Lower leg skin (tissue), 3 donors: ENCODE results near the gene LRTM2.

ENCODE experiments used
- POLR2A ChIP-seq, 2 donors: fragments of 450-650 bp; IDR thresholded peaks; one replicate each; pipeline ENCODE4 v1.6.1; 2016 to 2017; ENCODE audit warnings: antibody characterized with exemption in 2 of 2, mild to moderate bottlenecking in 1 of 2, moderate library complexity in 1 of 2
- TF ChIP-seq, protein P1 (sequence below), 3 donors: fragments of 450-650 bp; IDR thresholded peaks; one replicate each; pipeline ENCODE4 v1.5.1; 2016; ENCODE audit warnings: antibody characterized with exemption in 3 of 3, mild to moderate bottlenecking in 3 of 3, moderate library complexity in 2 of 3

GRCh38 chr12:1863823-1864222, 43.5 kb downstream of the LRTM2 start:
- TF ChIP-seq POLR2A (IDR thresholded peaks at IDR 0.05): no peak
- TF ChIP-seq, protein P1, sequence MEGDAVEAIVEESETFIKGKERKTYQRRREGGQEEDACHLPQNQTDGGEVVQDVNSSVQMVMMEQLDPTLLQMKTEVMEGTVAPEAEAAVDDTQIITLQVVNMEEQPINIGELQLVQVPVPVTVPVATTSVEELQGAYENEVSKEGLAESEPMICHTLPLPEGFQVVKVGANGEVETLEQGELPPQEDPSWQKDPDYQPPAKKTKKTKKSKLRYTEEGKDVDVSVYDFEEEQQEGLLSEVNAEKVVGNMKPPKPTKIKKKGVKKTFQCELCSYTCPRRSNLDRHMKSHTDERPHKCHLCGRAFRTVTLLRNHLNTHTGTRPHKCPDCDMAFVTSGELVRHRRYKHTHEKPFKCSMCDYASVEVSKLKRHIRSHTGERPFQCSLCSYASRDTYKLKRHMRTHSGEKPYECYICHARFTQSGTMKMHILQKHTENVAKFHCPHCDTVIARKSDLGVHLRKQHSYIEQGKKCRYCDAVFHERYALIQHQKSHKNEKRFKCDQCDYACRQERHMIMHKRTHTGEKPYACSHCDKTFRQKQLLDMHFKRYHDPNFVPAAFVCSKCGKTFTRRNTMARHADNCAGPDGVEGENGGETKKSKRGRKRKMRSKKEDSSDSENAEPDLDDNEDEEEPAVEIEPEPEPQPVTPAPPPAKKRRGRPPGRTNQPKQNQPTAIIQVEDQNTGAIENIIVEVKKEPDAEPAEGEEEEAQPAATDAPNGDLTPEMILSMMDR (IDR thresholded peaks at IDR 0.05): no peak
